Mesodermal cell (in vitro differentiated cells): ENCODE measurements around the gene PFKFB1.

Experiments
- H3K27ac ChIP-seq: 2 replicates; pipeline ENCODE4 v1.7.0; 2013; ENCODE audit warnings: mild to moderate bottlenecking, low read depth, low read length, moderate library complexity; ENCODE audit not compliant: severe bottlenecking
- H3K36me3 ChIP-seq: 2 replicates; pipeline ENCODE4 v1.7.1; 2013; ENCODE audit warnings: mild to moderate bottlenecking, low read length, moderate library complexity; ENCODE audit not compliant: control insufficient read depth, insufficient read depth
- H3K4me1 ChIP-seq: one replicate; pipeline ENCODE4 v1.7.1; 2013; ENCODE audit warnings: mild to moderate bottlenecking, low read length; ENCODE audit not compliant: insufficient read depth, control insufficient read depth, poor library complexity, severe bottlenecking
- H3K4me3 ChIP-seq: 2 replicates; pipeline ENCODE4 v1.7.0; 2013; ENCODE audit warnings: low read length, control low read depth, mild to moderate bottlenecking; ENCODE audit not compliant: insufficient read depth, poor library complexity, severe bottlenecking; ENCODE audit errors: extremely low read depth
- H3K9me3 ChIP-seq: 2 replicates; pipeline ENCODE4 v1.7.1; 2013; ENCODE audit warnings: mild to moderate bottlenecking, low read length, moderate library complexity; ENCODE audit not compliant: control insufficient read depth
- WGBS, 2 experiments: methylation state at CpG; one replicate each; pipeline ENCODE4 v1.1.5; 2013; ENCODE audit warnings: missing lambda C conversion rate in 2 of 2; ENCODE audit not compliant: insufficient coverage in 2 of 2; 5-methylcytosine and 5-hydroxymethylcytosine counted together

The PFKFB1 gene

DNA sequence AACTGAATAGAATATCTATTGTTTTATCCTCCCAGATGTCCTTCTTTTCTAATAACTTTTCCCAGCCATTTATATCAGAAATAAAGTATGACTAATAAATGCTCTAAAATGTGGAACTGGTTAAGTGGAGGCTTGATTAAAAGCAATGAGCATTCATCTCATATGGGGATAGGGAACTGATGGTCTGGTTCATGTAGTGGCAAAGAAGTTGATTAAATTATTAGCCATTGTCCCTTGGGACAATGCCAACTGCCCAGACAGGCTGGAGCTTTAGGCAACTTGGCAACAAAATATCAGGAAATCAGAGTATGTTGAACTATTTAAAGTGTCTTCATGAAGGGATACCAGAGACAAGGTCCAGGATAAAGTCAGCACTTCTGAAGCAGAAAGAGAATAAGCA is 49.2 kb downstream of the PFKFB1 start:
- no peaks in the 10 kb centered on the region for H3K9me3 ChIP-seq
- no peaks in the 10 kb centered on the region for H3K4me1 ChIP-seq
- no peak overlapping the region for H3K27ac ChIP-seq
- no peak overlapping the region for H3K4me3 ChIP-seq
- no peaks in the 10 kb centered on the region for H3K36me3 ChIP-seq

DNA sequence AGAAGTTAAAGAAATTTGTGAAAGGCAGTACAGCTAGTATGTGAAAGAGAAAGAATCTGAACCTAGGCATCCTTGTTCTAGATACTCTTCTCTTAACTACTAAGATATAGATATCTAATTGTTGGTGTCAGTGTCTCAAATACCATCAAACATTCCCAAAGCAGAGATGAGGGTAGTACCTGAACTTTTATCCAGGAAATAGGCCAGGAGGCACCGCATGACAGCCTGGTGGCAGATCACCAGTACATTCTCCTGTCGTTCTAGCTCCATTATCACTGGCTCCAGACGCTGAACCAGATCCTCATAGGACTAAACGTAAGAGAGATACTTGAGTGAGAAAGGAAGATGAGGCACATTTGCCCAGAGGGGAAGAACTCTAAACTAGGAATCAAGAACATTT is 56.6 kb downstream of the PFKFB1 start:
- Histone ChIP-seq H3K36me3 (no peaks in the 10 kb centered on the region), H3K4me1 (no peaks in the 10 kb centered on the region), H3K4me3 (no peak overlapping the region), H3K9me3 (no peaks in the 10 kb centered on the region), H3K27ac (no peak overlapping the region)
- WGBS, 2 experiments: no CpG with 5 or more reads among the region's 4 CpGs

DNA sequence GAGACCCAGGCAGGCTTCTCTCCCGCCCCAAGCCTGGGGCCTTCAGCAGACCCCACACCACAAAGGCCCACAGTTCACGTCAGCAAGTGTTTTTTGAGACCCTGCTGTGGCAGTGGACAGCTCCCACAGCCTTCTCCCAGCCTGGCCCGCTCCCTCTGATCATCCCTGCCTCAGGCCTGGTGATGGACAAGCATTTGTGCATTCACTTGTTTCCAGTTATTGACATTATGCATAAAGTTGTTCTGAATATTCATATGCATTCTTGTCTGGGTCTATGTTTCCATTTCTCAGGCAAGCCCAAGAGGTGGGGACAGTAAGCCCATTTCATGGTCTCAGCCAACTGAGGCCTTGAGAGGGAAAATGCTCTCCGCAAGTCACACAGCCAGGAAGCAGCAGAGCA is 58.7 kb downstream of the PFKFB1 start:
- Histone ChIP-seq H3K9me3 (no peaks in the 10 kb centered on the region), H3K36me3 (peaks cover 6% of the 10 kb centered on the region), H3K4me1 (no peaks in the 10 kb centered on the region), H3K4me3 (no peak overlapping the region), H3K27ac (no peak overlapping the region)
- 100% methylated on average over 1 of the region's 4 CpGs; no CpG with 5 or more reads in 1 of the 2 experiments for WGBS, 2 experiments

DNA sequence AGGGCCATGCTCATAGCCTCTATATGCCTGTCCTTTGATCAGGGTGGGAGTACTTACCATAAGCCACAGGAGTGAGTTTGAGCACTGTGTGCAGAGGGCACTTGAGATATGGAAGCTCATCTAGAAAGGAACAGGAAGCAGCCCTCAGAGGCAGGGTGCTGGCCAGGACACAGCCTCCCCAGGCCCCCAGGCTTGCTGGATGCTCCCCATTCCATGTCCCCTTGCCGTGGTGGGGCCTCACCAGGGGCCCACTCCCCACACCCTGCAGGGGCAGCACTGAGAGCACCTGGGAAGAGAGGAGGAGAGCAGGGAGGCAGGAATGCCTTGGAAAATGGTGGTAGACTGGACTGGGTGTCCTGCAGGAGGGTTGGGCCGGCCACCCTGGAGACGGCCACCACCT is 59.1 kb downstream of the PFKFB1 start:
- WGBS, 2 experiments: no CpG with 5 or more reads among the region's 3 CpGs
- H3K27ac ChIP-seq: no peak overlapping the region
- no peaks in the 10 kb centered on the region for H3K4me1 ChIP-seq
- no peak overlapping the region for H3K4me3 ChIP-seq
- peaks cover 10% of the 10 kb centered on the region for H3K36me3 ChIP-seq
- no peaks in the 10 kb centered on the region for H3K9me3 ChIP-seq

DNA sequence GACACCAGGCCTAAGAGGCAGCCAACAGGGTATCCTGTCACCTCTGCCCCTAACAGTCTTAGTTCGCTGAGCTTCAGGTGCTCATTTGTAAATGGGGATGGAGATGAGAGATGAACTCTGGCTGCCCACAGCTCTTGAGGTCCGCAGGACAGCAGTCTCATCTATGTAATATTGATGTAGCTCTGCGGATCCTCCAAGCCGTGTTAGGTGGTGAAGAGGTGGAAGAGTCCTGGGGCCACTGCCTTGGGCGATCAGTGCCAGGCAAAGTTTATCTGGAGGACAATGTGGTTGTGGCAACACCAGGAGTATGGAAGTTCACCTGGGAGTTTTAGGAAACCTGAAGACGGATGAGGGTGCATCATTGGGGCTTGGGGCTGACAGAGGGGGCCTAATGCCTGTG is 59.9 kb downstream of the PFKFB1 start:
- Histone ChIP-seq H3K36me3 (peaks cover 19% of the 10 kb centered on the region), H3K9me3 (no peaks in the 10 kb centered on the region), H3K4me3 (no peak overlapping the region), H3K27ac (no peak overlapping the region), H3K4me1 (no peaks in the 10 kb centered on the region)
- 95 to 100% methylated on average over 1 to 5 of the region's 6 CpGs for WGBS, 2 experiments

DNA sequence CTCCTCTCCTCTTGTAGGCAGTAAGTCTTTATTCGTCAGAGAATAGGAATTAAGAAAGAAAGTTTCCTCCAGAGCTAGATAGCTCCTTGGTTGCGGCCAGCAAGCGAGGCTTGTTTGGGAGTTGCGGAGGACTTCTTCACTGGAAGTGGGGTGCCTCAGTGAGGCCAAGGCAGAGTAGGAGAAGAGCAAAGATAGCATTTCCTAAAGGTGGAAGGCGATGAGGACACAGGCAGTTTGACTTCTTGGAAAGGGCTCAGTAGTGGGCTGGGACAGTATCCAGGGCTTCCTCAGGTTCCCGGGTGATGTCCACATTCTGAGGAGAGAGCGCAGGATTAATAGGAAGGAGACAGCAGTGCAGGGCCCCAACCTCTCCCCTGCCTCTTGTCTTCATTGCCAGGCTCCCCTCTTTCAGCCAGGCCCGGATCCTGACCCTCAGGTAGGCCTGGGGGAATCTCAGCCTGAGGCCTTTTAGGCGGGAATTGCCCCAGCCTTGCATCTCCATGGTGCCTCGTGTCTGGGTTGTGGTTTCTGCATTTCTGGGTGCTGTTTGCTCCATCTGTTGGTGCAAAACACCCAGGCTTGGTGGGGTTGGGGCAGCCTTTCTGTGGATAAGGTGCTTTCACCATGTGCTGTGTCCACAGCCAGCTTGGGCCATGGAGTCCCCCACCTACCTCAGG is 60.7 kb downstream of the PFKFB1 start:
- H3K9me3 ChIP-seq: no peaks in the 10 kb centered on the region
- WGBS, 2 experiments: 89 to 96% methylated on average over 4 to 5 of the region's 10 CpGs
- H3K27ac ChIP-seq: no peak overlapping the region
- no peaks in the 10 kb centered on the region for H3K4me1 ChIP-seq
- peaks cover 26% of the 10 kb centered on the region for H3K36me3 ChIP-seq
- no peak overlapping the region for H3K4me3 ChIP-seq

DNA sequence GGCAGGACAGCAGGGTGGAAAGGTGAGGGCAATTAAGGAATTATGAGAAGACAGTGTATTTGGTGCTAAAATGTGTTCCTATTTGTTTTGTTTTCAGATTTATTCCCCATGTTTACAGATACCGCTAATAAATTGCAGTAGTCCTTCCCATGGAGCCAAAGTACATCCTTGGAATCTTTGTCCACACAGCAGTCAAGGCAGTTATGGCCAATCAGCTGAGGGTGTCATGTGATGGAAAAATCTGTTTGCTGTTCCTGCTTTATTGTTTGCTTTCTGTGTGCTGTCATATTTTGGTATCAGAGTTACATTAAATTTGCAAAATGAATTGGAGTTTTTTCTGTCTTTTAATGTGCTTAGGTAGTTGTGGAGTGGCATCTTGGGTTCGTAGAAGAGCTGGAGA is 62.9 kb downstream of the PFKFB1 start:
- H3K36me3 ChIP-seq: peaks cover 47% of the 10 kb centered on the region
- no peak overlapping the region for H3K4me3 ChIP-seq
- no peaks in the 10 kb centered on the region for H3K4me1 ChIP-seq
- no peaks in the 10 kb centered on the region for H3K9me3 ChIP-seq
- 100% methylated on average over 1 of the region's 2 CpGs for WGBS, 2 experiments
- H3K27ac ChIP-seq: no peak overlapping the region

DNA sequence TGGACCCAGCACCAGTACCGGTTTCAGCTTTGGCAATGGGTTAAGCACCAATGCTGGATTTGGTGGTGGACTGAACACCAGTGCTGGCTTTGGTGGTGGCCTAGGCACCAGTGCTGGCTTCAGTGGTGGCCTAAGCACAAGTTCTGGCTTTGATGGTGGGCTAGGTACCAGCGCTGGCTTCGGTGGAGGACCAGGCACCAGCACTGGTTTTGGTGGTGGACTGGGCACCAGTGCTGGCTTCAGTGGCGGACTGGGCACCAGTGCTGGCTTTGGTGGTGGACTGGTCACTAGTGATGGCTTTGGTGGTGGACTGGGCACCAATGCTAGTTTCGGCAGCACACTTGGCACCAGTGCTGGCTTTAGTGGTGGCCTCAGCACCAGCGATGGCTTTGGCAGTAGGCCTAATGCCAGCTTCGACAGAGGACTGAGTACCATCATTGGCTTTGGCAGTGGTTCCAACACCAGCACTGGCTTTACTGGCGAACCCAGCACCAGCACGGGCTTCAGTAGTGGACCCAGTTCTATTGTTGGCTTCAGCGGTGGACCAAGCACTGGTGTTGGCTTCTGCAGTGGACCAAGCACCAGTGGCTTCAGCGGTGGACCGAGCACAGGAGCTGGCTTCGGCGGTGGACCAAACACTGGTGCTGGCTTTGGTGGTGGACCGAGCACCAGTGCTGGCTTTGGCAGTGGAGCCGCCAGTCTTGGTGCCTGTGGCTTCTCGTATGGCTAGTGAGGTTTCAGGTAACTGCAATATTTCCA is 63.5 kb downstream of the PFKFB1 start:
- Histone ChIP-seq H3K27ac (no peak overlapping the region), H3K4me1 (no peaks in the 10 kb centered on the region), H3K36me3 (peaks cover 53% of the 10 kb centered on the region), H3K4me3 (no peak overlapping the region), H3K9me3 (no peaks in the 10 kb centered on the region)
- WGBS, 2 experiments: 92 to 97% methylated on average over 6 to 11 of the region's 17 CpGs

DNA sequence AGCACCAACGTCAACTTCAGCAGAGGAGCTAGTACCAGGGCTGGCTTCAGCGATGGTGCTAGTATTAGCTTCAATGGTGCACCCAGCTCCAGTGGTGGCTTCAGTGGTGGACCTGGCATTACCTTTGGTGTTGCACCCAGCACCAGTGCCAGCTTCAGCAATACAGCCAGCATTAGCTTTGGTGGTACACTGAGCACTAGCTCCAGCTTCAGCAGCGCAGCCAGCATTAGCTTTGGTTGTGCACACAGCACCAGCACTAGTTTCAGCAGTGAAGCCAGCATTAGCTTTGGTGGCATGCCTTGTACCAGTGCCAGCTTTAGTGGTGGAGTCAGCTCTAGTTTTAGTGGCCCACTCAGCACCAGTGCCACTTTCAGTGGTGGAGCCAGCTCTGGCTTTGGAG is 65.1 kb downstream of the PFKFB1 start:
- H3K4me3 ChIP-seq: no peak overlapping the region
- 90 to 100% methylated on average over 3 of the region's 3 CpGs for WGBS, 2 experiments
- peaks cover 67% of the 10 kb centered on the region for H3K36me3 ChIP-seq
- no peak overlapping the region for H3K27ac ChIP-seq
- H3K9me3 ChIP-seq: no peaks in the 10 kb centered on the region
- no peaks in the 10 kb centered on the region for H3K4me1 ChIP-seq

DNA sequence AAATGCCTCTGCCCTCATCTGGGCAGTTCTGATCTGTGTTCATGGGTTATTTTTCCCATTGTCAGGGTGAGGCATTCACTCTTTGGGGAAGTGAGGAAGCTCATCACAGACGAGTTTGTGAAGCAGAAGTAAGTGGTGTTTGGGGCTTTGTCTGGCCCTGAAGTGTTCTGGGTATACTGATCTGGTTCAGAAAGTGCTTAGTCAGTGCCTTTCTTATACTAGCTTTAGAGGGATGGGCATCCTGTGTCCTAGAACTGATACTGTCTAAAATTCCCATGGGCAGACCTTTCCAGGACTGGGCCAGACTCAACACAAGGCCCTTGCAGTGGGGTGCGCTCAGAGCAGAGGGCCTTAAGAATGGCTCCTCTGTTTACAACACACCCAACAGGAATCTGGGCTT is 67.0 kb downstream of the PFKFB1 start:
- 100% methylated on average over 1 of the region's 2 CpGs; no CpG with 5 or more reads in 1 of the 2 experiments for WGBS, 2 experiments
- H3K36me3 ChIP-seq: peaks cover 84% of the 10 kb centered on the region
- H3K4me1 ChIP-seq: no peaks in the 10 kb centered on the region
- no peak overlapping the region for H3K4me3 ChIP-seq
- no peak overlapping the region for H3K27ac ChIP-seq
- no peaks in the 10 kb centered on the region for H3K9me3 ChIP-seq

DNA sequence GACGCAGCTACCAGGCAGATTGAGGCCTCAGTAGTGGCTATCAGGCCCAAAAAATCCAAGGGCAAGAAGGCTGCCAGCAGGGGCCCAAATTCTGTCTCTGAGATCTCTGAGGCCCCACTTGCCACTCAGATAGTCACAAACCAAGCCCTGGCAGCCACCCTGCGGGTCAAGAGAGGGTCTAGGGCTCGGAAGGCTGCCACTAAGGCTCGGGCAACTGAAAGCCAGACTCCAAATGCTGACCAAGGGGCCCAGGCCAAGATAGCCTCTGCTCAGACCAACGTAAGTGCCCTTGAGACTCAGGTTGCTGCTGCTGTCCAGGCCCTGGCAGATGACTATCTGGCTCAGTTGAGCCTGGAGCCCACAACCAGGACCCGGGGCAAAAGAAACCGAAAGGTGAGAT is 70.6 kb downstream of the PFKFB1 start:
- WGBS, 2 experiments: 91 to 100% methylated on average over 1 to 4 of the region's 7 CpGs
- no peaks in the 10 kb centered on the region for H3K4me1 ChIP-seq
- no peak overlapping the region for H3K27ac ChIP-seq
- no peak overlapping the region for H3K4me3 ChIP-seq
- peaks cover 59% of the 10 kb centered on the region for H3K36me3 ChIP-seq
- no peaks in the 10 kb centered on the region for H3K9me3 ChIP-seq
